Heart left ventricle (tissue), 16 donors: Measurements from ENCODE around the gene VTI1A. TPM values are rescaled to one million over a fixed set of nuclear protein-coding genes. Genes with fewer than 3 reads are reported as not detected.

Experiments used
- ATAC-seq, 4 donors: fragments of 200-7000 bp; cut with Tn5 transposase; one replicate each; pipeline ENCODE4 v1.9.1; 2020 to 2022; ENCODE audit warnings: moderate library complexity in 4 of 4, mild to moderate bottlenecking in 3 of 4, moderate number of reproducible peaks in 1 of 4
- DNase-seq, 5 donors: peaks; one replicate each; pipeline ENCODE4 v3.0.0-alpha.2; 2020
- H3K27ac ChIP-seq, 12 donors: fragments of 200-600 bp; sonication (generic) in 4 of 12; one replicate each; pipeline versions ENCODE4 v1.5.0 to v1.8.0; 2016 to 2022; ENCODE audit warnings: mild to moderate bottlenecking in 2 of 12
- H3K27me3 ChIP-seq, 9 donors: fragments of 200-600 bp; sonication (generic) in 2 of 9; one replicate each; pipeline versions ENCODE4 v1.5.1 to v1.8.0; 2016 to 2022; ENCODE audit warnings: mild to moderate bottlenecking in 3 of 9
- H3K36me3 ChIP-seq, 9 donors: fragments of 200-600 bp; sonication (generic) in 2 of 9; one replicate each; pipeline versions ENCODE4 v1.5.0 to v1.8.0; 2018 to 2022; ENCODE audit warnings: mild to moderate bottlenecking in 2 of 9
- H3K4me1 ChIP-seq, 12 donors: fragments of 200-600 bp; sonication (generic) in 4 of 12; one replicate each; pipeline versions ENCODE4 v1.5.0 to v1.8.0; 2016 to 2022; ENCODE audit warnings: mild to moderate bottlenecking in 3 of 12
- H3K4me3 ChIP-seq, 12 donors: fragments of 200-600 bp; sonication (generic) in 4 of 12; one replicate each; pipeline versions ENCODE4 v1.5.0 to v1.8.0; 2017 to 2022; ENCODE audit warnings: mild to moderate bottlenecking in 9 of 12, moderate library complexity in 4 of 12
- H3K9me3 ChIP-seq, 12 donors: fragments of 200-600 bp; sonication (generic) in 4 of 12; one replicate each; pipeline versions ENCODE4 v1.5.0 to v1.8.0; 2016 to 2022; ENCODE audit warnings: mild to moderate bottlenecking in 1 of 12
- POLR2A ChIP-seq, 2 donors: fragments of 450-650 bp; IDR thresholded peaks; one replicate each; pipeline ENCODE4 v1.6.1; 2017; ENCODE audit warnings: antibody characterized with exemption in 2 of 2, mild to moderate bottlenecking in 2 of 2, moderate library complexity in 2 of 2
- WGBS, 4 donors: extraction: QIAGEN DNeasy Blood & Tissue Kit in 2 of 4; methylation state at CpG; one replicate each; pipeline versions ENCODE4 v1.1.5 to v1.1.7; 2013 to 2018; 5-methylcytosine and 5-hydroxymethylcytosine counted together
- intact Hi-C, 10 donors: fragments of 100-400 bp; cut with DNase I; formaldehyde crosslinking; loops; one replicate each; pipeline versions ENCODE4 v1.11.1 to v1.14.2; 2022
- polyA plus RNA-seq, 2 donors: library from polyadenylated mRNA; stranded (reverse); fragments of 200-250 nt; gene quantifications; one replicate each; pipeline ENCODE4 v1.2.3, GENCODE V29; 2013
- total RNA-seq, 9 donors: library from RNA; depleted of rRNA in 2 of 9; stranded (reverse); fragments of >200 nt in 2 of 9; fragmentation: NEBNext Ultra II Directional in 3 of 9; extraction: Animal tissue kit (Norgen Biotek cat#: 25700) in 3 of 9; gene quantifications; one replicate each; pipeline versions ENCODE4 v1.1.0 to v1.2.4, GENCODE V29; 2016 to 2023
- TF ChIP-seq, protein P1 (sequence below), 12 donors: fragments of 200-600 bp; sonication (generic) in 4 of 12; IDR thresholded peaks; one replicate each; pipeline versions ENCODE4 v1.5.0 to v1.8.0; 2018 to 2022; ENCODE audit warnings: antibody characterized with exemption in 12 of 12, mild to moderate bottlenecking in 5 of 12
- donor health status: ischemic (EF 13 %, LVEDD 7.1; RV severe dilation, severe dysfunction).
- donor health status: healthy with polysubstance abuse.
- donor health status: DM: no; HTN: yes; CAD: no.
- donor health status: DM: no; HTN: no; CAD: no.
- donor health status: ischemic (EF 25% LVEDD 6.9; RV normal size, moderate dysfunction).
- donor health status: ischemic (EF 25% LVEDD 5.7; RV mildly dilated, moderate dysfunction).
- donor health status: healthy.
- donor health status: DM: yes; HTN: yes; CAD: no.
- donor health status: ischemic (EF 35%, LVEDD 5.7; RV mildly dilated, moderate dysfunction).
- donor health status: nonischemic (EF 11% LVEDD 7.7; RV severe dilation, severe dysfunction).
- donor health status: DM: yes; HTN: yes; CAD: no.
- donor health status: PGD.
- donor health status: ischemic (EF 29% LVEDD 5.4; RV normal size, mild dysfunction).
- donor health status: nonischemic (EF 23%, LVEDD 6.1; RV moderate dilation, normal function).

The VTI1A gene
- total and polyA plus RNA-seq, 11 donors = 6.0 to 33.1 (median 23.2) TPM

DNA sequence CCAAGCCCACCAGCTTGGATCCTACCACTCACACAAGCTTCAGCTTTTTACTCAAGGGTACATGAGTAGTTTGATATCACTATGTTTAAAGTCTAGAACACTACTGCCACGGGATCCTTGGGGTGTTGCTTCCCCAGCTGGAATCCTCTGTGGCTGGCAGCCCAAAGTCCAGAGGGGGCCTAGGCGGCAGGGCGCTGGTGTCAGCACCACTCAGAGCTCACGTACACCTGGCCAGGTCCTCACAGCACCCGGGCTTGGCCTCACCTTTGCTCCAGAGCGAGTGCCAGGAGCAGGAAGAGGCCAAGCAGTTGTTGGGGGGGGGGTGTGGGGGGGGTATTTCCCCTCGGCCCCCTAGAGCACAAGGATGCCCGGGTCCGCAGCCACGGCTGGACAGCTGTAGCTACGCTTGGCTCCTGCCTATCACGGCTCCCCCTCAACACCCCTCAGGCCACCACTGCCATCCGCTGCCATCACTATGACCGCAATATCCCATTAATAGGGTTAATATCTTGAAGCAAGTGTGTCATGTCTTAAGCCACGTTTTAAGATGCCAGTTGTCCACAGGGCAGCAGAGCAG is 17.3 kb upstream of the VTI1A start:
- DNase-seq (no peak), ATAC-seq (no peak)
- Histone ChIP-seq H3K27ac (no peak overlapping the region), H3K4me3 (no peak overlapping the region), H3K27me3 (no peaks in the 10 kb centered on the region), H3K4me1 (no peaks in the 10 kb centered on the region), H3K36me3 (peaks cover 0 to 100% (median 97%) of the 10 kb centered on the region in 9 donors), H3K9me3 (no peaks in the 10 kb centered on the region)
- TF ChIP-seq POLR2A (IDR thresholded peaks at IDR 0.05) = no peak
- TF ChIP-seq, protein P1, sequence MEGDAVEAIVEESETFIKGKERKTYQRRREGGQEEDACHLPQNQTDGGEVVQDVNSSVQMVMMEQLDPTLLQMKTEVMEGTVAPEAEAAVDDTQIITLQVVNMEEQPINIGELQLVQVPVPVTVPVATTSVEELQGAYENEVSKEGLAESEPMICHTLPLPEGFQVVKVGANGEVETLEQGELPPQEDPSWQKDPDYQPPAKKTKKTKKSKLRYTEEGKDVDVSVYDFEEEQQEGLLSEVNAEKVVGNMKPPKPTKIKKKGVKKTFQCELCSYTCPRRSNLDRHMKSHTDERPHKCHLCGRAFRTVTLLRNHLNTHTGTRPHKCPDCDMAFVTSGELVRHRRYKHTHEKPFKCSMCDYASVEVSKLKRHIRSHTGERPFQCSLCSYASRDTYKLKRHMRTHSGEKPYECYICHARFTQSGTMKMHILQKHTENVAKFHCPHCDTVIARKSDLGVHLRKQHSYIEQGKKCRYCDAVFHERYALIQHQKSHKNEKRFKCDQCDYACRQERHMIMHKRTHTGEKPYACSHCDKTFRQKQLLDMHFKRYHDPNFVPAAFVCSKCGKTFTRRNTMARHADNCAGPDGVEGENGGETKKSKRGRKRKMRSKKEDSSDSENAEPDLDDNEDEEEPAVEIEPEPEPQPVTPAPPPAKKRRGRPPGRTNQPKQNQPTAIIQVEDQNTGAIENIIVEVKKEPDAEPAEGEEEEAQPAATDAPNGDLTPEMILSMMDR (IDR thresholded peaks at IDR 0.05) = no peak
- WGBS, 4 donors = 81 to 87% (median 84%) methylated on average over 13 to 15 of the region's 15 CpGs
- intact Hi-C loops = loop anchor here in 8 of 10 donors (5.0 to 10.0 kb wide), 3 partner anchors 112 to 255 kb away; no protein-coding TSS in a partner anchor

DNA sequence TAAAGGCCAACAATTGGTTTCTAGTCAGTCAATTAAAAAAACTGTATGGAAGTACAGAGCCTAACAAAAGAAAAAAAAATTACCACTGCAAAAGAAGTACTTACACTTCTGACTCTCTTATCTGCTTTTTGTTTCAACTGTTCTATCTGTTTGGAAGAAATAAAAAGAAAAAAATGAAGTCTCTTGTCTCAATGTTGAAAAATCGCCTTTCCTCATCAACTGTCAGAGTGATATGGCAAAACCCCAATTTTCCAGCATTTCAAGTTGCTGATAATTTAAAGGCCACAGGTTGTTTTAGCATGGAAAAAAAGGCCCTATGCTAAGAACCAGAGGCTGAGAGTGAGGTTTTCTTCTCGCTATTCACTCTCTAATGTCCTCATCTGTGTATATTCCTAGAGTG is 13.9 kb upstream of the VTI1A start:
- 91 to 96% (median 95%) methylated on average over 2 of the region's 2 CpGs for WGBS, 4 donors
- Histone ChIP-seq H3K4me1 (no peaks in the 10 kb centered on the region), H3K9me3 (no peaks in the 10 kb centered on the region), H3K36me3 (peaks cover 0 to 100% (median 91%) of the 10 kb centered on the region in 9 donors), H3K27ac (no peak overlapping the region), H3K4me3 (no peak overlapping the region), H3K27me3 (no peaks in the 10 kb centered on the region)
- TF ChIP-seq, protein P1 (IDR thresholded peaks at IDR 0.05) = no peak
- TF ChIP-seq POLR2A (IDR thresholded peaks at IDR 0.05) = no peak
- DNase-seq = no peak
- no peak for ATAC-seq
- intact Hi-C loops = loop anchor here in 7 of 10 donors (5.0 to 10.0 kb wide), 3 partner anchors 116 to 258 kb away; no protein-coding TSS in a partner anchor

DNA sequence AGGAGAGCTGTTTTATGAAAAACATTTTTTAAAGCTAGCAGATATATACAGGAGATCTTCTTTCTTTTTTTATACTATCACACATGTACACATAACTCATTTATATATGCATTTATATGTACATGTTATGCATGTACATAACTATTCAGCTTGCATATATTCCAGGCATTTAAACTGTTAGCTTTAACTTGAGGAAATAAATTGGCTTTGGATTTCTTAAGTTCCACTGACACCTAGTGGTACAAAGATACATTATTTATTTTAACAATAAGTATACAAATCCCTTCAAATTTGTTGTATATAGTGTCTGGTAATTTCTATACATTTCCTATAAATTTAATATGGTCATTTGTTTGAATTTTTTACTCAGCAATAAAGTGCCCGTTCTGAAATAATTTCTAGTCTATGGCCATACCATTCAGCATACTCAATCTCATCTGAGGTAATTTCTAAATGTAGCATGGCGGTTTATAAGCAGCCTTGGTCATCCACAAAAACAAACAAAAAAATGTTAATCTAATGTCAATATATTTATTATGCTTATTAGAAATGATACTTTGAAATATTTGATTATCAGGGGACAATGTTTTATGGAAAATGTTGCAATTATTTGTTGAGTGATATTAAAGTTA is 11.9 kb upstream of the VTI1A start:
- no peak for DNase-seq
- H3K27ac ChIP-seq = no peak overlapping the region
- peaks cover 0 to 100% (median 93%) of the 10 kb centered on the region in 9 donors for H3K36me3 ChIP-seq
- no peaks in the 10 kb centered on the region for H3K27me3 ChIP-seq
- H3K4me1 ChIP-seq = no peaks in the 10 kb centered on the region
- intact Hi-C loops = loop anchor here in 8 of 10 donors (2.0 to 10.0 kb wide), 7 partner anchors 118 to 263 kb away; partner anchors contain the start of gene GPAM (in 2 of the 8)
- ATAC-seq = no peak
- H3K9me3 ChIP-seq = no peaks in the 10 kb centered on the region
- 79 to 90% (median 88%) methylated on average over 2 of the region's 2 CpGs for WGBS, 4 donors
- TF ChIP-seq, protein P1 (IDR thresholded peaks at IDR 0.05) = peak; percentile 26 to 73 (median 48)
- no peak for TF ChIP-seq POLR2A (IDR thresholded peaks at IDR 0.05)
- no peak overlapping the region for H3K4me3 ChIP-seq

DNA sequence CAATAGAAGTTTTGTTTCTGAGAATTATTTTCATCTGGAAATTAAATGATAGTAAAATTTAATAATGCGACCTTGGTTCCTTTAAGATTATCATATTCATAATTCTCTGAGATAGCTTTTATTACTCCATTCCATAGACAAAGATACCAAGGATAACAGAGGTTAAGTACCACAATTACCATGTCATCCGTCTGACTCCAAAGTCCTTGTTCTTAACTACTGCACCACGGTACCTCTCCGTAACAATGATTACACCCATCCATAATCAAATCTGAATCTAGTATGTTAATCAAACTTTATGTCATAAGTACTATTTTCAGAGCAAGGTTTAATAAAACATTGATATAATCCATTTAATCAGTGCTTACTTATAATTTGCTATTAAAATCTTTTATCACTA is 8.7 kb upstream of the VTI1A start:
- Histone ChIP-seq H3K36me3 (peaks cover 0 to 100% (median 87%) of the 10 kb centered on the region in 9 donors), H3K27ac (no peak overlapping the region), H3K27me3 (no peaks in the 10 kb centered on the region), H3K4me1 (peaks cover 0 to 10% (median 0%) of the 10 kb centered on the region in 12 donors), H3K4me3 (no peak overlapping the region), H3K9me3 (no peaks in the 10 kb centered on the region)
- WGBS, 4 donors = 93 to 95% (median 94%) methylated on average over 4 of the region's 4 CpGs
- no peak for DNase-seq
- no peak for ATAC-seq
- intact Hi-C loops = loop anchor here in 7 of 10 donors (5.0 to 10.0 kb wide), 4 partner anchors 124 to 266 kb away; partner anchors contain the start of gene GPAM (in 1 of the 7)
- TF ChIP-seq POLR2A (IDR thresholded peaks at IDR 0.05) = no peak
- TF ChIP-seq, protein P1 (IDR thresholded peaks at IDR 0.05) = no peak
